Stomach (tissue), 8 donors: ENCODE results near the gene SERINC3. TPM values are rescaled to one million over a fixed set of nuclear protein-coding genes. Genes with fewer than 3 reads are reported as not detected.

Experiments
- polyA plus RNA-seq, 3 donors: library from polyadenylated mRNA; stranded (reverse); fragments of 200-250 nt; gene quantifications; one replicate each; pipeline ENCODE4 v1.2.3, GENCODE V29; 2013
- small RNA-seq, 4 donors: library from RNA; depleted of rRNA; stranded (forward); fragments of <200 nt; gene quantifications; one replicate each; pipeline ENCODE3, GENCODE V24; 2016
- total RNA-seq, 5 donors: library from RNA; depleted of rRNA; stranded (reverse); fragments of >200 nt; gene quantifications; one replicate each; pipeline versions ENCODE4 v1.1.0 to v1.2.3, GENCODE V29; 2014 to 2016
- donor health status: healthy with polysubstance abuse.
- donor health status: Bipolar disorder and iron deficiency.
- donor health status: healthy.

SERINC3 gene
- total and polyA plus RNA-seq, 8 donors, result 9.6 to 109 (median 42.9) TPM

Small RNA genes within 50 kb of the gene (small RNA-seq; reads per million reads assigned to genes)
- 0 to 0.10 (median 0) reads per million in 4 donors for gene RPL37AP1

Other genes starting within 250 kb of the SERINC3 start
- gene FITM2, start 210.9 kb downstream of the SERINC3 start, total RNA-seq, result 1 to 10 TPM; 2.7 to 5.7 (median 5.3) TPM
- gene FITM2, start 210.9 kb downstream of the SERINC3 start, polyA plus RNA-seq, result 1 to 10 TPM in 2 of 3 donors, under 1 TPM in 1; 0.46 to 2.5 (median 1.7) TPM
- not detected for gene R3HDML, start 185.0 kb downstream of the SERINC3 start, total RNA-seq
- gene R3HDML, start 185.0 kb downstream of the SERINC3 start, polyA plus RNA-seq, result not detected
- gene HNF4A, start 166.4 kb downstream of the SERINC3 start, total RNA-seq, result 10 to 100 TPM; 10.3 to 64.8 (median 33.5) TPM
- gene HNF4A, start 166.4 kb downstream of the SERINC3 start, polyA plus RNA-seq, result 10 to 100 TPM in 1 of 3 donors, 1 to 10 TPM in 2; 1.3 to 18.5 (median 9.2) TPM
- 10 to 100 TPM in 1 of 5 donors, 1 to 10 TPM in 4; 3.5 to 18.3 (median 5.8) TPM for gene TTPAL, start 46.2 kb downstream of the SERINC3 start, total RNA-seq
- gene TTPAL, start 46.2 kb downstream of the SERINC3 start, polyA plus RNA-seq, result 1 to 10 TPM; 2.1 to 4.2 (median 2.7) TPM
- gene PKIG, start 60.5 kb upstream of the SERINC3 start, total RNA-seq, result 100 to 1,000 TPM in 1 of 5 donors, 10 to 100 TPM in 4; 17.4 to 113 (median 41.7) TPM
- 100 to 1,000 TPM in 1 of 3 donors, 10 to 100 TPM in 2; 52.0 to 124 (median 86.9) TPM for gene PKIG, start 60.5 kb upstream of the SERINC3 start, polyA plus RNA-seq
- 100 to 1,000 TPM in 1 of 5 donors, 10 to 100 TPM in 3, 1 to 10 TPM in 1; 2.3 to 165 (median 22.3) TPM for gene ADA, start 129.6 kb upstream of the SERINC3 start, total RNA-seq
- gene ADA, start 129.6 kb upstream of the SERINC3 start, polyA plus RNA-seq, result 10 to 100 TPM; 27.9 to 81.0 (median 53.1) TPM
- 100 to 1,000 TPM in 1 of 5 donors, 10 to 100 TPM in 1, not detected in 3; 19.9 to 193 TPM for gene CCN5, start 193.3 kb upstream of the SERINC3 start, total RNA-seq
- 1 to 10 TPM; 2.5 to 8.2 (median 3.4) TPM for gene CCN5, start 193.3 kb upstream of the SERINC3 start, polyA plus RNA-seq
- 1 to 10 TPM in 3 of 5 donors, not detected in 2; 1.5 to 7.7 (median 4.5) TPM for gene KCNK15, start 223.8 kb upstream of the SERINC3 start, total RNA-seq
- gene KCNK15, start 223.8 kb upstream of the SERINC3 start, polyA plus RNA-seq, result 1 to 10 TPM in 1 of 3 donors, under 1 TPM in 2; 0.46 to 2.6 (median 0.78) TPM